IMR-90 (cell line): ENCODE results near the gene NPC1. TPM values are rescaled to one million over a fixed set of nuclear protein-coding genes. Genes with fewer than 3 reads are reported as not detected.

Experiments
- ATAC-seq: fragments of 200-7000 bp; cut with Tn5 transposase; 2 replicates; pipeline ENCODE4 v1.9.1; 2020; ENCODE audit warnings: low read depth, mild to moderate bottlenecking, moderate library complexity
- BruUV-seq: library from RNA; stranded (reverse); fragments of 400-500 nt; replicated peaks from 2 replicates; lab custom pipeline; 2021; lab: Mats Ljungman, UMichigan
- CTCF ChIA-PET: fragments of 300-600 bp; formaldehyde crosslinking; extraction: SDS; loops from one replicate; lab custom pipeline; 2021; ENCODE audit warnings: antibody characterized with exemption; lab: Yijun Ruan, JAX
- POLR2A ChIA-PET: fragments of 300-600 bp; sonication (Branson Sonifier 250); formaldehyde crosslinking; loops from one replicate; lab custom pipeline; 2022; ENCODE audit warnings: antibody characterized with exemption; ENCODE audit not compliant: unreplicated experiment; lab: Charles Lee
- DNase-seq: peaks from one replicate; pipeline ENCODE4 v3.0.0; 2013
- H2AFZ ChIP-seq: replicated peaks from 2 replicates; pipeline ENCODE3; 2013; ENCODE audit warnings: low read length, mild to moderate bottlenecking; ENCODE audit not compliant: poor library complexity
- H2AK5ac ChIP-seq: 2 replicates; pipeline ENCODE4 v1.6.1; 2013; ENCODE audit warnings: low read depth, low read length, inconsistent platforms
- H2AK9ac ChIP-seq: replicated peaks from 2 replicates; pipeline ENCODE3; 2013; ENCODE audit warnings: mild to moderate bottlenecking, low read depth, low read length, moderate library complexity; ENCODE audit not compliant: poor library complexity
- H2BK120ac ChIP-seq: 2 replicates; pipeline ENCODE4 v1.6.1; 2013; ENCODE audit warnings: low read depth, low read length, inconsistent platforms
- H2BK15ac ChIP-seq: 3 replicates; pipeline ENCODE4 v1.6.1; 2013; ENCODE audit warnings: low read depth, low read length, inconsistent platforms
- H2BK20ac ChIP-seq: 2 replicates; pipeline ENCODE4 v1.6.1; 2013; ENCODE audit warnings: low read depth, mild to moderate bottlenecking, inconsistent platforms, low read length, moderate library complexity
- H2BK5ac ChIP-seq: 2 replicates; pipeline ENCODE4 v1.6.1; 2013; ENCODE audit warnings: mild to moderate bottlenecking, low read depth, low read length, inconsistent platforms; ENCODE audit not compliant: poor library complexity, severe bottlenecking
- H3K14ac ChIP-seq: replicated peaks from 2 replicates; pipeline ENCODE4 v1.6.1; 2013; ENCODE audit warnings: low read depth, low read length, inconsistent platforms
- H3K18ac ChIP-seq: 2 replicates; pipeline ENCODE4 v1.6.1; 2013; ENCODE audit warnings: low read depth, low read length, control low read depth
- H3K23ac ChIP-seq: 2 replicates; pipeline ENCODE4 v1.6.1; 2013; ENCODE audit warnings: low read depth, low read length, inconsistent platforms
- H3K27ac ChIP-seq: 2 replicates; pipeline ENCODE4 v1.5.1; 2013; ENCODE audit warnings: mild to moderate bottlenecking, control low read depth, low read length; ENCODE audit not compliant: insufficient read depth
- H3K27me3 ChIP-seq: 2 replicates; pipeline ENCODE4 v1.6.1; 2013; ENCODE audit warnings: low read length; ENCODE audit not compliant: control insufficient read depth, insufficient read depth
- H3K36me3 ChIP-seq: 2 replicates; pipeline ENCODE4 v1.6.1; 2013; ENCODE audit warnings: low read length, mixed read lengths; ENCODE audit not compliant: control insufficient read depth, insufficient read depth
- H3K4ac ChIP-seq: 2 replicates; pipeline ENCODE4 v1.6.1; 2013; ENCODE audit warnings: low read depth, low read length, inconsistent platforms
- H3K4me1 ChIP-seq: 2 replicates; pipeline ENCODE4 v1.6.1; 2013; ENCODE audit warnings: low read length, mixed read lengths; ENCODE audit not compliant: control insufficient read depth, insufficient read depth
- H3K4me2 ChIP-seq: 2 replicates; pipeline ENCODE4 v1.6.1; 2013; ENCODE audit warnings: low read depth, mild to moderate bottlenecking, control low read depth, low read length, moderate library complexity
- H3K4me3 ChIP-seq: 2 replicates; pipeline ENCODE4 v1.5.1; 2013; ENCODE audit warnings: low read depth, mild to moderate bottlenecking, control low read depth, low read length, moderate library complexity; ENCODE audit not compliant: insufficient read depth
- H3K56ac ChIP-seq: 2 replicates; pipeline ENCODE4 v1.6.1; 2013; ENCODE audit warnings: low read length, inconsistent platforms; ENCODE audit not compliant: insufficient read depth; ENCODE audit errors: extremely low read depth
- H3K79me1 ChIP-seq, 2 experiments: 2 replicates each; pipeline ENCODE4 v1.6.1; 2013; ENCODE audit warnings: low read length in 2 of 2, inconsistent platforms in 1 of 2, low read depth in 1 of 2
- H3K9ac ChIP-seq: 2 replicates; pipeline ENCODE4 v1.6.1; 2013; ENCODE audit warnings: low read depth, low read length, control low read depth
- H3K9me1 ChIP-seq: 2 replicates; pipeline ENCODE4 v1.6.1; 2013; ENCODE audit warnings: low read length, inconsistent platforms; ENCODE audit not compliant: insufficient read depth
- H3K9me3 ChIP-seq: 2 replicates; pipeline ENCODE4 v1.6.1; 2013; ENCODE audit warnings: low read length; ENCODE audit not compliant: control insufficient read depth, insufficient read depth
- H4K20me1 ChIP-seq: 2 replicates; pipeline ENCODE4 v1.6.1; 2013; ENCODE audit warnings: low read length, inconsistent platforms; ENCODE audit not compliant: insufficient read depth
- H4K5ac ChIP-seq: 2 replicates; pipeline ENCODE4 v1.6.1; 2013; ENCODE audit warnings: mild to moderate bottlenecking, low read depth, low read length, control low read depth
- H4K8ac ChIP-seq, 2 experiments: 2 replicates each; pipeline ENCODE4 v1.6.1; 2013; ENCODE audit warnings: low read depth in 2 of 2, low read length in 2 of 2, control low read depth in 1 of 2, inconsistent platforms in 1 of 2
- H4K91ac ChIP-seq: 2 replicates; pipeline ENCODE4 v1.6.1; 2013; ENCODE audit warnings: low read depth, low read length, inconsistent platforms; ENCODE audit not compliant: insufficient read depth
- CEBPB ChIP-seq: IDR thresholded peaks from 2 replicates; pipeline ENCODE4 v1.6.1; 2012; ENCODE audit warnings: low read depth, low read length, improper control_type of control experiment
- MAZ ChIP-seq: IDR thresholded peaks from 2 replicates; pipeline ENCODE4 v1.6.1; 2012; ENCODE audit warnings: low read depth, mild to moderate bottlenecking, low read length, improper control_type of control experiment, moderate library complexity, borderline replicate concordance
- MXI1 ChIP-seq: IDR thresholded peaks from 2 replicates; pipeline ENCODE4 v1.6.1; 2012; ENCODE audit warnings: low read depth, mild to moderate bottlenecking, low read length, moderate library complexity, borderline replicate concordance
- WGBS, 2 experiments: methylation state at CpG; one replicate each; pipeline versions ENCODE4 v1.1.5 to v1.1.7; 2013; ENCODE audit warnings: missing lambda C conversion rate in 2 of 2; ENCODE audit not compliant: insufficient read length in 1 of 2; ENCODE audit errors: extremely low coverage in 2 of 2; 5-methylcytosine and 5-hydroxymethylcytosine counted together
- dilution Hi-C: fragments of 300-500 bp; cut with HindIII; formaldehyde crosslinking; loops from one replicate; pipeline ENCODE4 v1.14.3; 2018; ENCODE audit warnings: low sequenced_read_pairs; ENCODE audit not compliant: unreplicated experiment
- in situ Hi-C: fragments of 300-500 bp; cut with MboI; formaldehyde crosslinking; loops from 3 replicates; pipeline ENCODE4 v1.14.3; 2019; ENCODE audit warnings: low sequenced_read_pairs, inconsistent platforms, mixed read lengths
- intact Hi-C: fragments of 100-400 bp; cut with micrococcal nuclease; formaldehyde crosslinking; loops from 2 replicates; pipeline ENCODE4 v1.10.0; 2022
- polyA plus RNA-seq, 3 experiments: library from polyadenylated mRNA; depleted of rRNA; stranded (reverse); fragments of >200 nt; gene quantifications; 2 replicates each; pipeline ENCODE4 v1.2.3, GENCODE V29; 2012; ENCODE audit warnings: low replicate concordance in 1 of 3
- total RNA-seq: library from RNA; depleted of rRNA; stranded (reverse); fragments of >200 nt; gene quantifications from 2 replicates; pipeline ENCODE4 v1.2.3, GENCODE V29; 2012
- TF ChIP-seq, protein P1 (sequence below): fragments of 150-350 bp; IDR thresholded peaks from 2 replicates; pipeline ENCODE4 v1.6.1; 2016; ENCODE audit warnings: low read depth, mild to moderate bottlenecking, low read length, moderate library complexity, borderline replicate concordance

The NPC1 gene
- total and polyA plus RNA-seq, 2 of the 4 experiments (the other 2 are of a cell fraction) = 7.5 to 7.9 TPM

GRCh38 chr18:23593720-23594119, 7.4 kb upstream of the NPC1 start:
- no CpG with 5 or more reads among the region's 2 CpGs for WGBS, 2 experiments
- Histone ChIP-seq H3K79me1 (no peaks in the 10 kb centered on the region), H2AK5ac (peak overlapping the region; percentile 83; the same call in 1 of the 2 replicates), H3K9me3 (no peaks in the 10 kb centered on the region), H3K4ac (peak overlapping the region; percentile 63), H4K8ac (peak overlapping the region in 1 of 2 experiments; percentile 64; a peak in 2 of 4 replicates), H3K18ac (no peak overlapping the region; the same call in 1 of the 2 replicates), H2BK5ac (peak overlapping the region; percentile 80), H2AK9ac (no peak overlapping the region), H3K4me2 (no peak overlapping the region), H4K91ac (peak overlapping the region; percentile 65), H3K4me3 (no peak overlapping the region), H2BK20ac (peak overlapping the region; percentile 87), H3K9ac (no peak overlapping the region), H2BK120ac (peak overlapping the region; percentile 83), H3K23ac (0 out of 2 replicates have a peak overlapping the region, but pooled peaks have one; percentile 56), H3K4me1 (no peaks in the 10 kb centered on the region; the same call in 1 of the 2 replicates), H3K56ac (no peak overlapping the region), H2BK15ac (peak overlapping the region; percentile 74; the same call in 2 of the 3 replicates), H3K14ac (peak overlapping the region; percentile 62; the same call in 1 of the 2 replicates), H4K5ac (no peak overlapping the region; the same call in 1 of the 2 replicates), H3K36me3 (no peaks in the 10 kb centered on the region), H3K27ac (no peak overlapping the region), H4K20me1 (no peaks in the 10 kb centered on the region), H2AFZ (peak overlapping the region; percentile 28), H3K27me3 (no peaks in the 10 kb centered on the region; the same call in 1 of the 2 replicates), H3K9me1 (peaks cover 9% of the 10 kb centered on the region; the same call in 1 of the 2 replicates)
- ChIA-PET POLR2A (no interaction called here), CTCF (no interaction called here)
- peak; percentile 87 for DNase-seq
- in situ Hi-C loops (no loop called here), intact Hi-C loops (no loop called here), dilution Hi-C loops (no loop called here)
- TF ChIP-seq, protein P1, sequence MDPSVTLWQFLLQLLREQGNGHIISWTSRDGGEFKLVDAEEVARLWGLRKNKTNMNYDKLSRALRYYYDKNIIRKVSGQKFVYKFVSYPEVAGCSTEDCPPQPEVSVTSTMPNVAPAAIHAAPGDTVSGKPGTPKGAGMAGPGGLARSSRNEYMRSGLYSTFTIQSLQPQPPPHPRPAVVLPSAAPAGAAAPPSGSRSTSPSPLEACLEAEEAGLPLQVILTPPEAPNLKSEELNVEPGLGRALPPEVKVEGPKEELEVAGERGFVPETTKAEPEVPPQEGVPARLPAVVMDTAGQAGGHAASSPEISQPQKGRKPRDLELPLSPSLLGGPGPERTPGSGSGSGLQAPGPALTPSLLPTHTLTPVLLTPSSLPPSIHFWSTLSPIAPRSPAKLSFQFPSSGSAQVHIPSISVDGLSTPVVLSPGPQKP = no peak
- TF ChIP-seq CEBPB (peak; percentile 68; the same call in 1 of the 2 replicates), MAZ (no peak), MXI1 (no peak)
- no TSS peak for BruUV-seq
- peak; percentile 84 for ATAC-seq
